Endodermal cell (in vitro differentiated cells): ENCODE data around the gene NRXN3. TPM values are rescaled to one million over a fixed set of nuclear protein-coding genes. Genes with fewer than 3 reads are reported as not detected.
"Not testable (repeated sequence)": the region's sequence is repeated elsewhere in the genome, so short reads cannot be mapped to it uniquely, and the experiment has no call there.

Experiments used
- DNase-seq: peaks from one replicate; pipeline ENCODE4 v3.0.0-alpha.2; 2017
- H3K27ac ChIP-seq: 2 replicates; pipeline ENCODE4 v1.5.1; 2013; ENCODE audit warnings: mild to moderate bottlenecking, low read depth, low read length, moderate library complexity
- H3K27me3 ChIP-seq: 2 replicates; pipeline ENCODE4 v1.6.1; 2013; ENCODE audit warnings: mild to moderate bottlenecking, low read length, moderate library complexity; ENCODE audit not compliant: insufficient read depth, control insufficient read depth, poor library complexity, severe bottlenecking
- H3K36me3 ChIP-seq: 2 replicates; pipeline ENCODE4 v1.7.0; 2013; ENCODE audit warnings: mild to moderate bottlenecking, low read length, moderate library complexity; ENCODE audit not compliant: control insufficient read depth, insufficient read depth
- H3K4me1 ChIP-seq: one replicate; pipeline ENCODE4 v1.7.0; 2013; ENCODE audit warnings: low read length; ENCODE audit not compliant: control insufficient read depth, insufficient read depth
- H3K4me3 ChIP-seq: 2 replicates; pipeline ENCODE4 v1.5.1; 2013; ENCODE audit warnings: mild to moderate bottlenecking, low read length, moderate library complexity
- H3K9ac ChIP-seq: 2 replicates; pipeline ENCODE4 v1.6.1; 2013; ENCODE audit warnings: mild to moderate bottlenecking, low read length, moderate library complexity; ENCODE audit not compliant: poor library complexity, severe bottlenecking; ENCODE audit errors: extremely low read depth
- H3K9me3 ChIP-seq: 2 replicates; pipeline ENCODE4 v1.6.1; 2013; ENCODE audit warnings: mild to moderate bottlenecking, low read length, moderate library complexity; ENCODE audit not compliant: control insufficient read depth
- H3K27ac Mint-ChIP-seq: 2 replicates; pipeline ENCODE4 v1.8.0; 2020; ENCODE audit warnings: mixed read lengths
- H3K27me3 Mint-ChIP-seq: 2 replicates; pipeline ENCODE4 v1.8.0; 2021; ENCODE audit warnings: mild to moderate bottlenecking, mixed read lengths; ENCODE audit not compliant: insufficient read depth
- H3K36me3 Mint-ChIP-seq: 2 replicates; pipeline ENCODE4 v1.8.0; 2020; ENCODE audit warnings: low read depth, mixed read lengths
- H3K4me1 Mint-ChIP-seq: 2 replicates; pipeline ENCODE4 v1.8.0; 2020; ENCODE audit warnings: mixed read lengths
- H3K4me3 Mint-ChIP-seq: 2 replicates; pipeline ENCODE4 v1.8.0; 2020; ENCODE audit warnings: mild to moderate bottlenecking, moderate library complexity, mixed read lengths
- H3K9me3 Mint-ChIP-seq: 2 replicates; pipeline ENCODE4 v1.8.0; 2020; ENCODE audit warnings: mild to moderate bottlenecking, mixed read lengths
- WGBS, 2 experiments: methylation state at CpG; one replicate each; pipeline versions ENCODE4 v1.1.5 to v1.1.7; 2013; ENCODE audit warnings: missing lambda C conversion rate in 2 of 2, mixed read lengths in 1 of 2; ENCODE audit not compliant: insufficient coverage in 1 of 2, insufficient read length in 1 of 2; 5-methylcytosine and 5-hydroxymethylcytosine counted together
- total RNA-seq, 2 donors: library from RNA; stranded (reverse); fragmentation: NEBNext Ultra II Directional in 1 of 2; extraction: Animal tissue kit (Norgen Biotek cat#: 25700) in 1 of 2; gene quantifications; 2 replicates in 1 of 2; 3 replicates in 1 of 2; pipeline ENCODE4 v1.2.1, GENCODE V29; 2021
- TF ChIP-seq, protein P1 (sequence below): fragments of 200-600 bp; sonication (generic); conservative IDR thresholded peaks from 2 replicates; pipeline ENCODE4 v1.5.0; 2021; ENCODE audit warnings: antibody characterized with exemption, mild to moderate bottlenecking

The NRXN3 gene
- total RNA-seq, 2 donors from 2014 or later, result 20.9 to 21.4 TPM

DNA sequence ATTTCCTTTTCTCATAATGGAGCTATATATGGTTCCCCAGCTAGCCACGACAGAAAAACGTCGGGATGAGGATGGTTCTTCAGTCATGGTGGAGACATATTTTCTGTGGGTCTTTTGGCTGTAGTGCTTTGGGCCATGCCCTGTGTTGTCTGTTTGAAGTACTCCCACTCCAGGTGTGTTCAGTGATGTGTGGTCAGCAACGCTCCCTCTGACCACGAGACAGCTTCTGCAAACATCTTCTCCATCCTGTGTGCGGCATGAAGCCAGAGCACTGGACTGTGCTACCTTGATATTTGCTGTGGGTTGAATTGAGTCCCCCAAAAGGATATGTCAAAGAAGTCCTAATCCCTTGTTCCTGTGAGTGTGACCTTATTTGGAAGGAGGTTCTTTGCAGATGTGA lies 931.2 kb downstream of the NRXN3 start:
- Histone ChIP-seq H3K9ac (no peak overlapping the region), H3K36me3 (no peaks in the 10 kb centered on the region), H3K4me3 (no peak overlapping the region), H3K9me3 (no peaks in the 10 kb centered on the region), H3K27me3 (peaks cover 4% of the 10 kb centered on the region), H3K4me1 (peaks cover 2% of the 10 kb centered on the region), H3K27ac (no peak overlapping the region)
- Mint-ChIP-seq H3K27me3 (peaks cover 15% of the 10 kb centered on the region), H3K4me1 (peaks cover 7% of the 10 kb centered on the region), H3K27ac (no peak overlapping the region), H3K36me3 (no peaks in the 10 kb centered on the region), H3K9me3 (no peaks in the 10 kb centered on the region), H3K4me3 (no peak overlapping the region)
- 93% methylated on average over 6 of the region's 6 CpGs; no CpG with 5 or more reads in 1 of the 2 experiments for WGBS, 2 experiments
- DNase-seq, result no peak
- TF ChIP-seq, protein P1, sequence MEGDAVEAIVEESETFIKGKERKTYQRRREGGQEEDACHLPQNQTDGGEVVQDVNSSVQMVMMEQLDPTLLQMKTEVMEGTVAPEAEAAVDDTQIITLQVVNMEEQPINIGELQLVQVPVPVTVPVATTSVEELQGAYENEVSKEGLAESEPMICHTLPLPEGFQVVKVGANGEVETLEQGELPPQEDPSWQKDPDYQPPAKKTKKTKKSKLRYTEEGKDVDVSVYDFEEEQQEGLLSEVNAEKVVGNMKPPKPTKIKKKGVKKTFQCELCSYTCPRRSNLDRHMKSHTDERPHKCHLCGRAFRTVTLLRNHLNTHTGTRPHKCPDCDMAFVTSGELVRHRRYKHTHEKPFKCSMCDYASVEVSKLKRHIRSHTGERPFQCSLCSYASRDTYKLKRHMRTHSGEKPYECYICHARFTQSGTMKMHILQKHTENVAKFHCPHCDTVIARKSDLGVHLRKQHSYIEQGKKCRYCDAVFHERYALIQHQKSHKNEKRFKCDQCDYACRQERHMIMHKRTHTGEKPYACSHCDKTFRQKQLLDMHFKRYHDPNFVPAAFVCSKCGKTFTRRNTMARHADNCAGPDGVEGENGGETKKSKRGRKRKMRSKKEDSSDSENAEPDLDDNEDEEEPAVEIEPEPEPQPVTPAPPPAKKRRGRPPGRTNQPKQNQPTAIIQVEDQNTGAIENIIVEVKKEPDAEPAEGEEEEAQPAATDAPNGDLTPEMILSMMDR, result no peak

- H3K4me1 Mint-ChIP-seq, result no peaks in the 10 kb centered on the region
- H3K27me3 Mint-ChIP-seq, result peaks cover 10% of the 10 kb centered on the region
- no peak overlapping the region for H3K4me3 Mint-ChIP-seq
- H3K27ac Mint-ChIP-seq, result no peak overlapping the region
- H3K36me3 Mint-ChIP-seq, result no peaks in the 10 kb centered on the region
- Histone ChIP-seq H3K27ac (no peak overlapping the region), H3K36me3 (no peaks in the 10 kb centered on the region), H3K4me1 (peaks cover 2% of the 10 kb centered on the region), H3K9me3 (no peaks in the 10 kb centered on the region), H3K4me3 (no peak overlapping the region), H3K9ac (no peak overlapping the region), H3K27me3 (peaks cover 9% of the 10 kb centered on the region)
- no peaks in the 10 kb centered on the region for H3K9me3 Mint-ChIP-seq
- WGBS, 2 experiments, result 83% methylated on average over 2 of the region's 2 CpGs; no CpG with 5 or more reads in 1 of the 2 experiments
- no peak for DNase-seq
- TF ChIP-seq, protein P1, result no peak
Observed at GRCh38 chr14:79103764-79104163, 933.6 kb downstream of the NRXN3 start.

DNA sequence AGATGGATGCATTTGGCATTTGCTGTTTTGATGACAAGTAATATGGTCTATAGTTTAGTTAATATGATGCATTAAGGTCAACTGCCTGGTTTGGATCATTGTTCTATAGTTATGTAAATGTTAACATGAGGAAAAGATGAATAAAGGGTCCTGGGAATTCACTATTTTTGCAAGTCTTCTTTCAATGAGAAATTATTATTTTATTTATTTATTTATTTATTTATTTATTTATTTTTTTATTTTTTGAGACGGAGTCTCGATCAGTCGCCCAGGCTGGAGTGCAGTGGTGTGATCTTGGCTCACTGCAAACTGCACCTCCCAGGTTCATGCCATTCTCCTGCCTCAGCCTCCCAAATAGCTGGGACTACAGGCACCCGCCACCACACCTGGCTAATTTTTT lies 940.4 kb downstream of the NRXN3 start:
- H3K27ac Mint-ChIP-seq, H3K36me3 ChIP-seq, H3K9me3 Mint-ChIP-seq, H3K4me3 Mint-ChIP-seq, H3K4me1 ChIP-seq, H3K9me3 ChIP-seq, H3K27ac ChIP-seq, H3K27me3 Mint-ChIP-seq, H3K4me3 ChIP-seq, H3K27me3 ChIP-seq, H3K9ac ChIP-seq, H3K4me1 Mint-ChIP-seq, H3K36me3 Mint-ChIP-seq, DNase-seq: not testable (repeated sequence)
- 0 to 50% methylated on average over 1 to 4 of the region's 4 CpGs for WGBS, 2 experiments

- DNase-seq, result no peak
- Histone ChIP-seq H3K4me1 (peaks cover 3% of the 10 kb centered on the region), H3K27ac (peak overlapping the region; percentile 87), H3K27me3 (peaks cover 4% of the 10 kb centered on the region), H3K9ac (no peak overlapping the region), H3K36me3 (no peaks in the 10 kb centered on the region), H3K4me3 (no peak overlapping the region), H3K9me3 (no peaks in the 10 kb centered on the region)
- Mint-ChIP-seq H3K4me3 (no peak overlapping the region), H3K4me1 (no peaks in the 10 kb centered on the region), H3K27ac (no peak overlapping the region), H3K36me3 (no peaks in the 10 kb centered on the region), H3K9me3 (no peaks in the 10 kb centered on the region), H3K27me3 (peaks cover 13% of the 10 kb centered on the region)
- TF ChIP-seq, protein P1, result no peak
- 0% methylated on average over 1 of the region's 2 CpGs; no CpG with 5 or more reads in 1 of the 2 experiments for WGBS, 2 experiments
Observed at GRCh38 chr14:79111987-79112501, 941.9 kb downstream of the NRXN3 start.
